ENCODE results near the gene SUN1.
"Not testable (repeated sequence)": the region's sequence is repeated elsewhere in the genome, so short reads cannot be mapped to it uniquely, and the experiment has no call there.

GRCh38 chr7:924042-924441 lies 91.8 kb downstream of the SUN1 start:
- TF ChIP-seq CTCF (IDR thresholded peaks at IDR 0.05); ZFX (IDR thresholded peaks at IDR 0.05; ENCODE audit: borderline replicate concordance): not testable (repeated sequence)
